ENCODE data around the gene SH3D19. TPM values are rescaled to one million over a fixed set of nuclear protein-coding genes. Genes with fewer than 3 reads are reported as not detected.

Gene SH3D19
- total RNA-seq, 1 experiment from 2014 or later = not detected

DNA sequence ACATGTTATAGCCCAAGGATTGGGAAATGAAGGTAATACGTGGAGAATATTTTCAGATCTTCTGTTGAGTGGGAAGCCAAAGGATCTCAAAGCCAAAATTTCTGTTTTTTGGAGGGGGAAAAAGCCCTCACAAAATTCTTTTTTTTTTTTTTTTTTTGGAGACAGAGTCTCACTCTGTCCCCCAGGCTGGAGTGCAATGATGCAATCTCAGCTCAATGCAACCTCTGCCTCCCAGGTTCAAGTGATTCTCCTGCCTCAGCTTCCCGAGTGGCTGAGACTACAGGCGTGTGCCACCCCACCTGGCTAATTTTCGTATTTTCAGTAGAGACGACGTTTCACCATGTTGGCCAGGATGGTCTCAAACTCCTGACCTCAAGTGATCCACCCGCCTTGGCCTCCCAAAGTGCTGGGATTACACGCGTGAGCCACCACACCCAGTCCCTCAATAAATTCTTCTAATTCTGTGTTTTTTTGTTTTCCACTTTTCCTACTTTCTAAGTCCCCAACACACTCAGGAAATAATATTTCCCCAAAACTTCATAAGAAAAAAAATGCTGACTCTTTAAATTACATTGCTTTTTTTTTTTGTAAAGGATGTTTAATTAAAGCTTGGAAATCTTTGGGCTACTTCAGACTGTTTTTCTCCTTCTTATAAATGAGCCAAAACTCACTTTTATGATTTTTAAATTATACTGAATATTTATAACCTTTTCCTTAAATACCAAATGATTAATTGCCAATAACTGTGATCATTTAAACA is 174.4 kb downstream of the SH3D19 start:
- H3K27ac ChIP-seq (ENCODE audit: low read length) = no peak overlapping the region
- no peak overlapping the region for H3K9ac ChIP-seq (ENCODE audit: low read length)
- no peaks in the 10 kb centered on the region for H3K9me3 ChIP-seq (ENCODE audit: low read length)
- H3K9me2 ChIP-seq (replicated peaks; ENCODE audit: insufficient read depth, low read length) = no peaks in the 10 kb centered on the region
- no peaks in the 10 kb centered on the region for H4K20me1 ChIP-seq (ENCODE audit: insufficient read depth, low read depth, low read length)
- H3K79me2 ChIP-seq (ENCODE audit: low read length) = no peaks in the 10 kb centered on the region
- H3K4me3 ChIP-seq (ENCODE audit: low read length) = no peak overlapping the region
- no peak overlapping the region for H3K4me2 ChIP-seq (ENCODE audit: low read depth, low read length, poor library complexity, severe bottlenecking)
- H2AFZ ChIP-seq (ENCODE audit: low read length) = no peak overlapping the region
- DNase-seq = no peak
- no peaks in the 10 kb centered on the region for H3K36me3 ChIP-seq (ENCODE audit: insufficient read depth, low read length)
- H3K4me1 ChIP-seq (ENCODE audit: low read length) = no peaks in the 10 kb centered on the region
- no peaks in the 10 kb centered on the region for H3K27me3 ChIP-seq (ENCODE audit: low read length)

DNA sequence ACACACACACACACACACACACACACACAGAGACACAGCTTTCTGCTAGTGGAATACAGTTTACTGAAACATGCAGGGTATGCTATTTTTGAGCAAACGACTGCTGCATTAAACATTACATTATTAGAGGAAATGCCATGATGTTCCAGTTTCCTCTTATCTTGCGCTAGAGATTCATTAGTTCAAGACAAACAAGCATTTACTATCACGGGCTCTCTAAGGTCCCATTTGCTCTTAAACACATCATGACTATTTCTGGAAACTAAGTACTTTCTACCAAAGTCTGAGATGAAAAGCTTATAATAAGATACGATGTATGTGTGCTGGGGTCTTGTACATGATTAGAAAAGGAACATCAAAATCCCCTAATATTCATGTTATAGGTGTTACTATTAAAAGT is 177.1 kb downstream of the SH3D19 start:
- H3K9me2 ChIP-seq (replicated peaks; ENCODE audit: insufficient read depth, low read length) = no peaks in the 10 kb centered on the region
- H3K4me2 ChIP-seq (ENCODE audit: low read depth, low read length, poor library complexity, severe bottlenecking) = no peak overlapping the region
- no peaks in the 10 kb centered on the region for H4K20me1 ChIP-seq (ENCODE audit: insufficient read depth, low read depth, low read length)
- H2AFZ ChIP-seq (ENCODE audit: low read length) = no peak overlapping the region
- H3K27me3 ChIP-seq (ENCODE audit: low read length) = no peaks in the 10 kb centered on the region
- no peak overlapping the region for H3K27ac ChIP-seq (ENCODE audit: low read length)
- no peak for DNase-seq
- H3K4me1 ChIP-seq (ENCODE audit: low read length) = no peaks in the 10 kb centered on the region
- H3K9ac ChIP-seq (ENCODE audit: low read length) = no peak overlapping the region
- H3K36me3 ChIP-seq (ENCODE audit: insufficient read depth, low read length) = no peaks in the 10 kb centered on the region
- H3K9me3 ChIP-seq (ENCODE audit: low read length) = no peaks in the 10 kb centered on the region
- H3K79me2 ChIP-seq (ENCODE audit: low read length) = no peaks in the 10 kb centered on the region
- H3K4me3 ChIP-seq (ENCODE audit: low read length) = no peak overlapping the region

- H3K4me1 ChIP-seq (ENCODE audit: low read length) = no peaks in the 10 kb centered on the region
- no peaks in the 10 kb centered on the region for H3K9me3 ChIP-seq (ENCODE audit: low read length)
- H3K4me3 ChIP-seq (ENCODE audit: low read length) = no peak overlapping the region
- no peak overlapping the region for H2AFZ ChIP-seq (ENCODE audit: low read length)
- H4K20me1 ChIP-seq (ENCODE audit: insufficient read depth, low read depth, low read length) = no peaks in the 10 kb centered on the region
- DNase-seq = no peak
- no peaks in the 10 kb centered on the region for H3K27me3 ChIP-seq (ENCODE audit: low read length)
- no peak overlapping the region for H3K9ac ChIP-seq (ENCODE audit: low read length)
- no peaks in the 10 kb centered on the region for H3K79me2 ChIP-seq (ENCODE audit: low read length)
- H3K9me2 ChIP-seq (replicated peaks; ENCODE audit: insufficient read depth, low read length) = no peaks in the 10 kb centered on the region
- H3K27ac ChIP-seq (ENCODE audit: low read length) = no peak overlapping the region
- H3K36me3 ChIP-seq (ENCODE audit: insufficient read depth, low read length) = no peaks in the 10 kb centered on the region
- H3K4me2 ChIP-seq (ENCODE audit: low read depth, low read length, poor library complexity, severe bottlenecking) = no peak overlapping the region
Measured at GRCh38 chr4:151147000-151147399, 178.4 kb downstream of the SH3D19 start.

DNA sequence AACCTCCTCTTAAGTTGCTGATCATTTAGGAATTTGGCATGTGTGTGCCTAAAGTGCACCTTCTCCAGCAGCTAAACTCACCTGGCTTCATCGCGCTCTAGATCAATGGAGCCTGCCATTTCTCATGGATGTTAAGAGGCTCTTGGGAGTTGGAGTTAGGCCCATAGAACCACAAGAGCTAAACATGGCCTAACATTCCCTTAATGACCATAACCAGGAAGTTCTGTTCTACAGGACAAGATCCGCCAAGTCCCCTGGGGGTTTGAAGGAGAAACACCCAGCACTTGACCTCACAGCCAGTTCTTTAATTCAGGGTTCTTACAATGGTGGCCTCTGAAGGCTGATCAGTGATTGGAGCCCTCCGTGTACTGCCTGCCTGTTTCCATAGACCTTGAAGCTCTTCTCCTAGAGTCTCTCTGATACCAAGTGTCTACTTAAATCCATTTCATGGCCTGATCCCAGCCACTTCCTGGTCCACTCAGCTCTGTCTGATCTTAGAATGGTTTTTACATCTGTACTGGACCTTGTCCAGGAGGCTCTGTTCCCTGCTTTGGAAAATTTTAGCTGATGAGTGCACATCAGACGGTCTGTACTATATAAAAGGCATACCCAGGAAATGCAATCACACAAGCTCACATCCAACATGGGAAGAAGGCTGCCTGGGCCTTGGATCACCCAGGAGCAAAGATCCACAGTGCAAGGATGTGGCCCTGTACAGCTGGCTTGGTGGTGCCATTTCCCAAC is 180.9 kb downstream of the SH3D19 start:
- Histone ChIP-seq H3K36me3 (ENCODE audit: insufficient read depth, low read length) (no peaks in the 10 kb centered on the region), H2AFZ (ENCODE audit: low read length) (no peak overlapping the region), H3K27ac (ENCODE audit: low read length) (no peak overlapping the region), H4K20me1 (ENCODE audit: insufficient read depth, low read depth, low read length) (no peaks in the 10 kb centered on the region), H3K9me2 (replicated peaks; ENCODE audit: insufficient read depth, low read length) (no peaks in the 10 kb centered on the region), H3K79me2 (ENCODE audit: low read length) (no peaks in the 10 kb centered on the region), H3K9me3 (ENCODE audit: low read length) (no peaks in the 10 kb centered on the region), H3K27me3 (ENCODE audit: low read length) (no peaks in the 10 kb centered on the region), H3K4me2 (ENCODE audit: low read depth, low read length, poor library complexity, severe bottlenecking) (no peak overlapping the region), H3K4me3 (ENCODE audit: low read length) (no peak overlapping the region), H3K9ac (ENCODE audit: low read length) (no peak overlapping the region), H3K4me1 (ENCODE audit: low read length) (no peaks in the 10 kb centered on the region)
- no peak for DNase-seq

DNA sequence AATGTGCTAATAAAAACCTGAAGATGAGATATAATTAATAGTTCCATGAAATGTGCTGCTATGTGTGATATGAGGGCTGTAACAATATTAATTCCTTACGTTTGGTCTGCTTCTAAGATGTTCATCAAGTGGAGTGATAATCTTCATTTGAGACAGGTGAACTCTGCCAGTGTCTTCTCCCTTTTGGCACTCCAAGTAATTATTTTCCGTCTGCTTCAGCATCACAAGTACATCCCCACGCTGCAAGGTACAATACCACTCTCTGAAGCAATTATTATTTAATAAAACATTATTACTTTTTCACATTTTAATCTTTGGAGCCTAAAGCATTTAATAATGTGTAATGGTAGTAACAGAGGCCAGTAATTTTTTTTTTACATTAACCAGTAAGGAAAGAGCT is 181.6 kb downstream of the SH3D19 start:
- H2AFZ ChIP-seq (ENCODE audit: low read length) = no peak overlapping the region
- H3K9ac ChIP-seq (ENCODE audit: low read length) = no peak overlapping the region
- no peak overlapping the region for H3K27ac ChIP-seq (ENCODE audit: low read length)
- H3K4me3 ChIP-seq (ENCODE audit: low read length) = no peak overlapping the region
- no peaks in the 10 kb centered on the region for H3K27me3 ChIP-seq (ENCODE audit: low read length)
- H3K9me3 ChIP-seq (ENCODE audit: low read length) = no peaks in the 10 kb centered on the region
- no peaks in the 10 kb centered on the region for H4K20me1 ChIP-seq (ENCODE audit: insufficient read depth, low read depth, low read length)
- H3K36me3 ChIP-seq (ENCODE audit: insufficient read depth, low read length) = no peaks in the 10 kb centered on the region
- no peaks in the 10 kb centered on the region for H3K9me2 ChIP-seq (replicated peaks; ENCODE audit: insufficient read depth, low read length)
- DNase-seq = no peak
- H3K4me1 ChIP-seq (ENCODE audit: low read length) = no peaks in the 10 kb centered on the region
- H3K79me2 ChIP-seq (ENCODE audit: low read length) = no peaks in the 10 kb centered on the region
- H3K4me2 ChIP-seq (ENCODE audit: low read depth, low read length, poor library complexity, severe bottlenecking) = no peak overlapping the region

DNA sequence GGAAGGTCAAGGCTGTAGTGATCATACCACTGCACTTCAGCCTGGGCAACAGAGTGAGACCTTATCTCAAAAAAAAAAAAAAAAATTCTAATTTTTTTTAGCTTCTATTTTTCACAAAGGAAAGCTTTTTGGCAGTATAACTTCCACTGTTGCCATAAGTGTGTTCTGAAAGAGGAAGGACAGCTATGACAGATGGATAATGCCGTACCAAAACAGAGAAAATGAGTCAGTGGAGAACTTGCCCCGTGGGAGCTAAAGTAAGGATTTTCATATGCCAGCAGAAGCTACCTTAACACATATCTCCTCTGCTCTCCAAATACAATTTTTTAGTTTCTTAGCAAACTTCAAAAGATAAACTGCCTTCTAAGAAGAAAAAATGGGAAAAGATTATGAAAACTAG is 182.2 kb downstream of the SH3D19 start:
- H3K79me2 ChIP-seq (ENCODE audit: low read length) = no peaks in the 10 kb centered on the region
- no peak overlapping the region for H2AFZ ChIP-seq (ENCODE audit: low read length)
- no peak overlapping the region for H3K4me2 ChIP-seq (ENCODE audit: low read depth, low read length, poor library complexity, severe bottlenecking)
- H3K9me2 ChIP-seq (replicated peaks; ENCODE audit: insufficient read depth, low read length) = no peaks in the 10 kb centered on the region
- H3K27me3 ChIP-seq (ENCODE audit: low read length) = no peaks in the 10 kb centered on the region
- H4K20me1 ChIP-seq (ENCODE audit: insufficient read depth, low read depth, low read length) = no peaks in the 10 kb centered on the region
- no peaks in the 10 kb centered on the region for H3K4me1 ChIP-seq (ENCODE audit: low read length)
- no peak overlapping the region for H3K27ac ChIP-seq (ENCODE audit: low read length)
- no peaks in the 10 kb centered on the region for H3K36me3 ChIP-seq (ENCODE audit: insufficient read depth, low read length)
- no peak for DNase-seq
- H3K4me3 ChIP-seq (ENCODE audit: low read length) = no peak overlapping the region
- no peaks in the 10 kb centered on the region for H3K9me3 ChIP-seq (ENCODE audit: low read length)
- no peak overlapping the region for H3K9ac ChIP-seq (ENCODE audit: low read length)

DNA sequence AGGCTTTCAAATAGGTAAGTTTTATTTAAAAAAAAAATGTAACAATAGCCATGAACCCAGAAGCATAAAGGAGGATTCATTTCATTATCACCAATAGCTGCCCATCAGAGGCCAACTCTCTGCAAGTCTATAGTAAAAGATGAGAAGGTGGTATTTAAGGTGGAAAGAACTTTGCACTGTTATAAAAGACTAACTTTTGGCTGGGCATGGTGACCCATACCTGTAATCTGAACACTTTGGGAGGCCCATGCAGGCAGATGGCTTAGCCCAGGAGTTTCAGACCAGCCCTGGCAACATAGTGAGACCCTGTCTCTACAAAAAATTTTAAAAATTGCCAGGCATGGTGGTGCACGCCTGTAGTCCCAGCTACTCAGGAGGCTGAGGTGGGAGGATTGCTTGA is 182.6 kb downstream of the SH3D19 start:
- H3K9me2 ChIP-seq (replicated peaks; ENCODE audit: insufficient read depth, low read length) = no peaks in the 10 kb centered on the region
- H3K4me2 ChIP-seq (ENCODE audit: low read depth, low read length, poor library complexity, severe bottlenecking) = no peak overlapping the region
- no peaks in the 10 kb centered on the region for H3K27me3 ChIP-seq (ENCODE audit: low read length)
- no peak for DNase-seq
- no peaks in the 10 kb centered on the region for H4K20me1 ChIP-seq (ENCODE audit: insufficient read depth, low read depth, low read length)
- no peak overlapping the region for H3K27ac ChIP-seq (ENCODE audit: low read length)
- no peaks in the 10 kb centered on the region for H3K4me1 ChIP-seq (ENCODE audit: low read length)
- no peaks in the 10 kb centered on the region for H3K36me3 ChIP-seq (ENCODE audit: insufficient read depth, low read length)
- no peak overlapping the region for H3K9ac ChIP-seq (ENCODE audit: low read length)
- H3K9me3 ChIP-seq (ENCODE audit: low read length) = no peaks in the 10 kb centered on the region
- no peak overlapping the region for H2AFZ ChIP-seq (ENCODE audit: low read length)
- no peaks in the 10 kb centered on the region for H3K79me2 ChIP-seq (ENCODE audit: low read length)
- no peak overlapping the region for H3K4me3 ChIP-seq (ENCODE audit: low read length)

- Histone ChIP-seq H3K27me3 (ENCODE audit: low read length) (no peaks in the 10 kb centered on the region), H3K79me2 (ENCODE audit: low read length) (no peaks in the 10 kb centered on the region), H3K4me3 (ENCODE audit: low read length) (no peak overlapping the region), H3K27ac (ENCODE audit: low read length) (no peak overlapping the region), H3K4me1 (ENCODE audit: low read length) (no peaks in the 10 kb centered on the region), H4K20me1 (ENCODE audit: insufficient read depth, low read depth, low read length) (no peaks in the 10 kb centered on the region), H3K9ac (ENCODE audit: low read length) (no peak overlapping the region), H3K4me2 (ENCODE audit: low read depth, low read length, poor library complexity, severe bottlenecking) (no peak overlapping the region), H2AFZ (ENCODE audit: low read length) (no peak overlapping the region), H3K36me3 (ENCODE audit: insufficient read depth, low read length) (no peaks in the 10 kb centered on the region), H3K9me2 (replicated peaks; ENCODE audit: insufficient read depth, low read length) (no peaks in the 10 kb centered on the region), H3K9me3 (ENCODE audit: low read length) (no peaks in the 10 kb centered on the region)
- no peak for DNase-seq
Measured at GRCh38 chr4:151139814-151140213, 185.6 kb downstream of the SH3D19 start.

Measured in Karpas-422 (cell line).